K562 (cell line): ENCODE data around the gene ACRBP. TPM values are rescaled to one million over a fixed set of nuclear protein-coding genes. Genes with fewer than 3 reads are reported as not detected.
A peak's percentile ranks its signal among the peaks of the same experiment; 100 is the strongest.

Experiments
- ATAC-seq: fragments of 200-7000 bp; cut with Tn5 transposase; 3 replicates; pipeline ENCODE4 v1.9.1; 2020; ENCODE audit warnings: moderate library complexity
- BruUV-seq: library from RNA; stranded (reverse); fragments of 400-500 nt; replicated peaks from 2 replicates; lab custom pipeline; 2021; lab: Mats Ljungman, UMichigan
- CTCF ChIA-PET: fragments of 300-600 bp; formaldehyde crosslinking; extraction: SDS; loops from one replicate; lab custom pipeline; 2021; ENCODE audit warnings: low intra/inter-chr PET ratio; lab: Yijun Ruan, JAX
- POLR2A ChIA-PET: fragments of 300-600, 350-650 bp; sonication (Branson Sonifier 250); formaldehyde crosslinking; extraction: SDS; loops from one replicate; lab custom pipeline; 2021; ENCODE audit warnings: antibody characterized with exemption, inconsistent platforms; lab: Yijun Ruan, JAX
- DNase-seq, 4 experiments: peaks; one replicate each; pipeline versions ENCODE4 v3.0.0 to v3.0.0-alpha.2; 2011 to 2018; ENCODE audit warnings: low spot score in 3 of 4, mixed read lengths in 3 of 4; ENCODE audit errors: extremely low read depth in 1 of 4
- FAIRE-seq: peaks from 2 replicates; lab custom pipeline; 2011; peaks lifted over from hg19 to GRCh38; lab: Jason Lieb, UNC
- H2AFZ ChIP-seq: 2 replicates; pipeline ENCODE4 v1.6.0; 2011; ENCODE audit warnings: low read depth, low read length, control low read depth, inconsistent platforms
- H3K27ac ChIP-seq: fragments of 200-600 bp; 3 replicates; pipeline ENCODE4 v1.8.0; 2011; ENCODE audit warnings: low read depth, mild to moderate bottlenecking, control low read depth, inconsistent platforms, low read length, moderate library complexity, mixed read lengths; ENCODE audit errors: extremely low read depth
- H3K27me3 ChIP-seq, 2 experiments: fragments of 300-600 bp in 1 of 2; 2 replicates in 1 of 2; 3 replicates in 1 of 2; pipeline versions ENCODE4 v1.6.0 to v1.8.0; 2011; ENCODE audit warnings: inconsistent platforms in 2 of 2, low read length in 2 of 2, mild to moderate bottlenecking in 1 of 2, mixed read lengths in 1 of 2, moderate library complexity in 1 of 2; ENCODE audit not compliant: control insufficient read depth in 2 of 2, insufficient read depth in 2 of 2
- H3K36me3 ChIP-seq: fragments of 300-600 bp; 3 replicates; pipeline ENCODE4 v1.8.0; 2011; ENCODE audit warnings: mild to moderate bottlenecking, low read length, inconsistent platforms; ENCODE audit not compliant: control insufficient read depth, insufficient read depth
- H3K4me1 ChIP-seq, 2 experiments: fragments of 200-600 bp in 1 of 2; replicated peaks in 1 of 2; 2 replicates in 1 of 2; 3 replicates in 1 of 2; pipeline versions ENCODE4 v1.5.1 to v1.8.0; 2011; ENCODE audit warnings: inconsistent platforms in 2 of 2, low read length in 2 of 2, mild to moderate bottlenecking in 1 of 2, mixed read lengths in 1 of 2, moderate library complexity in 1 of 2; ENCODE audit not compliant: control insufficient read depth in 2 of 2, insufficient read depth in 2 of 2
- H3K4me2 ChIP-seq: 2 replicates; pipeline ENCODE4 v1.6.1; 2011; ENCODE audit warnings: low read length, control low read depth, inconsistent platforms, mixed read lengths; ENCODE audit not compliant: insufficient read depth
- H3K4me3 ChIP-seq: fragments of 200-600 bp; sonication (generic), shearing (Covaris generic); 2 replicates; pipeline ENCODE4 v1.5.1; 2016; ENCODE audit warnings: control low read depth, inconsistent platforms
- H3K79me2 ChIP-seq: fragments of 200-600 bp; 3 replicates; pipeline ENCODE4 v1.8.0; 2011; ENCODE audit warnings: low read length, inconsistent platforms; ENCODE audit not compliant: control insufficient read depth, insufficient read depth
- H3K9ac ChIP-seq, 2 experiments: 2 replicates each; pipeline versions ENCODE4 v1.6.0 to v1.6.1; 2011; ENCODE audit warnings: low read depth in 2 of 2, low read length in 2 of 2, control low read depth in 1 of 2, inconsistent platforms in 1 of 2, mild to moderate bottlenecking in 1 of 2, mixed read lengths in 1 of 2; ENCODE audit not compliant: insufficient read depth in 1 of 2
- H3K9me1 ChIP-seq: one replicate; pipeline ENCODE4 v1.6.0; 2011; ENCODE audit warnings: inconsistent platforms, mild to moderate bottlenecking, low read length, moderate library complexity; ENCODE audit not compliant: control insufficient read depth, insufficient read depth
- H3K9me3 ChIP-seq: replicated peaks from 2 replicates; pipeline ENCODE4 v1.5.1; 2011; ENCODE audit warnings: low read depth, low read length, inconsistent platforms; ENCODE audit not compliant: control insufficient read depth, insufficient read depth
- H4K20me1 ChIP-seq: replicated peaks from 2 replicates; pipeline ENCODE4 v1.6.1; 2011; ENCODE audit warnings: low read length, inconsistent platforms, mixed read lengths; ENCODE audit not compliant: control insufficient read depth, insufficient read depth
- BHLHE40 ChIP-seq: IDR thresholded peaks from 2 replicates; pipeline ENCODE4 v1.6.1; 2011; ENCODE audit warnings: low read length, improper control_type of control experiment
- NBN ChIP-seq: fragments of 450-650 bp; IDR thresholded peaks from 2 replicates; pipeline ENCODE4 v1.6.1; 2016; ENCODE audit warnings: low read depth, mild to moderate bottlenecking
- RBM15 ChIP-seq: fragments of 200-400 bp; formaldehyde crosslinking; IDR thresholded peaks from 2 replicates; pipeline ENCODE4 v1.6.1; 2018; ENCODE audit warnings: mild to moderate bottlenecking, low read length, moderate library complexity; ENCODE audit not compliant: insufficient read depth
- SP1 ChIP-seq: sonication (generic); formaldehyde crosslinking; IDR thresholded peaks from 2 replicates; pipeline ENCODE4 v1.8.1; 2022; ENCODE audit warnings: mild to moderate bottlenecking, missing genetic modification reagents
- TRIM24 ChIP-seq, 2 experiments: fragments of 450-650 bp; IDR thresholded peaks; 2 replicates each; pipeline ENCODE4 v1.6.1; 2016
- ZNF589 ChIP-seq: fragments of 200-800 bp; sonication (Bioruptor generic); IDR thresholded peaks from 2 replicates; pipeline ENCODE4 v1.6.1; 2016; ENCODE audit warnings: low read depth, missing genetic modification characterization, missing compliant biosample characterization
- WGBS: fragments of 100-300 bp; shearing (Covaris generic); methylation state at CpG from one replicate; pipeline ENCODE4 v1.1.6; 2016; ENCODE audit warnings: low coverage, mixed read lengths; ENCODE audit not compliant: insufficient coverage; ENCODE audit errors: missing lambda C conversion rate; 5-methylcytosine and 5-hydroxymethylcytosine counted together
- in situ Hi-C: fragments of 300-500 bp; cut with MboI; formaldehyde crosslinking; loops from 4 replicates; pipeline ENCODE4 v1.15.0; 2018; ENCODE audit warnings: inconsistent platforms, mixed read lengths
- intact Hi-C: fragments of 100-400 bp; cut with micrococcal nuclease; formaldehyde crosslinking; loops from 2 replicates; pipeline ENCODE4 v1.14.2; 2022
- polyA plus RNA-seq, 8 experiments: library from polyadenylated mRNA; depleted of rRNA in 4 of 8; stranded (reverse) in 5 of 8; unstranded in 3 of 8; fragments of >200 nt; fragmentation: Nextera tagmentation in 2 of 8; fragmentation: Illumina TruSeq in 1 of 8; extraction: Ambion mirVana in 2 of 8; extraction: Trizol in 1 of 8; gene quantifications; 2 replicates each; pipeline versions ENCODE4 v1.2.1 to v1.2.3, GENCODE V29; 2011 to 2014; ENCODE audit warnings: inconsistent platforms in 1 of 8, missing spikeins in 1 of 8
- total RNA-seq, 7 experiments: library from RNA; depleted of rRNA in 6 of 7; stranded (reverse); fragments of >200 nt in 6 of 7; fragmentation: Illumina TruSeq in 2 of 7; extraction: Trizol in 2 of 7; gene quantifications; 2 replicates each; pipeline versions ENCODE4 v1.2.1 to v1.2.3, GENCODE V29; 2011 to 2021; ENCODE audit warnings: low replicate concordance in 1 of 7
- TF ChIP-seq, protein P1 (sequence below): fragments of 450-650 bp; IDR thresholded peaks from 2 replicates; pipeline ENCODE4 v1.6.1; 2017; ENCODE audit warnings: antibody characterized with exemption

ACRBP gene
- total and polyA plus RNA-seq, 9 of the 15 experiments (the other 6 are each of a cell fraction or from before 2014, with no cell fraction given), result 3.1 to 31.8 (median 8.4) TPM

DNA sequence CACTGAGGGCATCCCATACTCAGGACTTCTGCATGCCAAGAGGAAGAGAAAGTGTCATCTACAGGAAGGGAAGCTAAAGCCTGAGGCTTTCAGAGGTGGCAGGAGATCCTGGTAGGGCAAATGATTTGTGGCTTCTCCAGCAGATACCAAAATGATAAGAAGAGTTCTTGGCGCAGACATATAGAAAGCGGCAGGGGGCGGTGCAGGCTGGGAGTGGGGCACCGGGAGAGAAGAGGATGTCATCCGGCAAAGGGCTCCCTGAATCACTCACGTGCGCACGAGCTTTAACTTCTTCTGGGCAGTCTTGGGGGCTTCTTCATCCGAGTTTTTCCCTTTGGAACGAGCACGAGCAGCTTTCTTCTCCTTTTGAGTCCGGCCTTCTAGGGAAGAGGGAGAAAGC is 5.2 kb upstream of the ACRBP start (continued):
- TF ChIP-seq, protein P1, sequence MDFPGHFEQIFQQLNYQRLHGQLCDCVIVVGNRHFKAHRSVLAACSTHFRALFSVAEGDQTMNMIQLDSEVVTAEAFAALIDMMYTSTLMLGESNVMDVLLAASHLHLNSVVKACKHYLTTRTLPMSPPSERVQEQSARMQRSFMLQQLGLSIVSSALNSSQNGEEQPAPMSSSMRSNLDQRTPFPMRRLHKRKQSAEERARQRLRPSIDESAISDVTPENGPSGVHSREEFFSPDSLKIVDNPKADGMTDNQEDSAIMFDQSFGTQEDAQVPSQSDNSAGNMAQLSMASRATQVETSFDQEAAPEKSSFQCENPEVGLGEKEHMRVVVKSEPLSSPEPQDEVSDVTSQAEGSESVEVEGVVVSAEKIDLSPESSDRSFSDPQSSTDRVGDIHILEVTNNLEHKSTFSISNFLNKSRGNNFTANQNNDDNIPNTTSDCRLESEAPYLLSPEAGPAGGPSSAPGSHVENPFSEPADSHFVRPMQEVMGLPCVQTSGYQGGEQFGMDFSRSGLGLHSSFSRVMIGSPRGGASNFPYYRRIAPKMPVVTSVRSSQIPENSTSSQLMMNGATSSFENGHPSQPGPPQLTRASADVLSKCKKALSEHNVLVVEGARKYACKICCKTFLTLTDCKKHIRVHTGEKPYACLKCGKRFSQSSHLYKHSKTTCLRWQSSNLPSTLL, result no peak
- TF ChIP-seq TRIM24 (IDR thresholded peaks at IDR 0.05) (no peak), ZNF589 (CRISPR knock-in tag) (no peak), SP1 (CRISPR knock-in tag) (no peak), BHLHE40 (peak; percentile 46; the same call in 1 of the 2 replicates), RBM15 (no peak)

DNA sequence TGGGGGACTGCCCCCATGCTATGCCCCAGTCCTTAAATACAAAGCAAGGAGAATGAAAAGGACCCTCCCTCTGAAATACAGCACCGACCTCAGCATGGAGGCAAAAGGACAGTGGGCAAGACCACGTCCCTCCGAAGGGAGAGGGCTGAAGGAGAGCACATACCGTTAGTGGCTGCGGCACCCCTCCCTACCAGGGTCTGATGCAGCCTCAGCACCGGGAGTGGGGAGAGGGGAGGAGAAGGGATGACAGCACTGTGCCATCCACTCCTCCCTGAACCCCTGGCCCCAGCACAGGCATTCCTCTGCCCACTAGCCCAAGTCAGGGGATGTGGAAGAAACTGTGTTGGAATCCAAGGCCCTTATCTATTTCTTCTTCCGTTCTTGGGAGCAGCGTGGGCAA is 3.6 kb upstream of the ACRBP start:
- H3K9me1 ChIP-seq, result no peaks in the 10 kb centered on the region
- ATAC-seq (no peak), DNase-seq (no peak), FAIRE-seq (no peak)
- peaks cover 8% of the 10 kb centered on the region; the same call in 2 of the 3 replicates for H3K36me3 ChIP-seq
- H4K20me1 ChIP-seq, result no peaks in the 10 kb centered on the region
- H3K27ac ChIP-seq, result no peak overlapping the region
- in situ Hi-C loops, result no loop called here
- no peak overlapping the region for H3K9ac ChIP-seq
- POLR2A ChIA-PET, result no interaction called here
- no peak overlapping the region for H3K4me3 ChIP-seq
- H2AFZ ChIP-seq, result no peak overlapping the region
- H3K27me3 ChIP-seq, result no peaks in the 10 kb centered on the region
- no peak overlapping the region for H3K4me2 ChIP-seq
- intact Hi-C loops, result no loop called here
- CTCF ChIA-PET, result no interaction called here
- no peaks in the 10 kb centered on the region for H3K9me3 ChIP-seq
- WGBS, result 59% methylated on average over 5 of the region's 8 CpGs
- no peak for TF ChIP-seq NBN
- peaks cover 0 to 8% of the 10 kb centered on the region in 2 experiments; a peak in 3 of 5 replicates for H3K4me1 ChIP-seq
- TSS peak; percentile 28 for BruUV-seq
- H3K79me2 ChIP-seq, result no peaks in the 10 kb centered on the region
